MM.1S (cell line): ENCODE results near the gene TGM3.

Experiments
- DNase-seq: peaks from one replicate; pipeline ENCODE4 v3.0.0-alpha.2; 2015
- H2AFZ ChIP-seq: fragments of 300-600 bp; sonication (generic); 2 replicates; pipeline ENCODE4 v1.6.0; 2016; ENCODE audit warnings: antibody characterized with exemption, low read length
- H3F3A ChIP-seq: fragments of 300-600 bp; sonication (generic); 2 replicates; pipeline ENCODE4 v1.6.1; 2016; ENCODE audit warnings: mild to moderate bottlenecking, antibody characterized with exemption, low read length, moderate library complexity, mixed read lengths; ENCODE audit not compliant: insufficient read depth
- H3K27ac ChIP-seq: fragments of 300-600 bp; sonication (generic); 2 replicates; pipeline ENCODE4 v1.5.1; 2016; ENCODE audit warnings: mild to moderate bottlenecking, low read length
- H3K27me3 ChIP-seq: fragments of 300-600 bp; sonication (generic); replicated peaks from 2 replicates; pipeline ENCODE4 v1.6.0; 2016; ENCODE audit warnings: low read length; ENCODE audit not compliant: insufficient read depth
- H3K36me3 ChIP-seq: fragments of 300-600 bp; sonication (generic); replicated peaks from 2 replicates; pipeline ENCODE4 v1.6.1; 2016; ENCODE audit warnings: mild to moderate bottlenecking, low read length, mixed read lengths; ENCODE audit not compliant: insufficient read depth
- H3K4me1 ChIP-seq: fragments of 300-600 bp; sonication (generic); 2 replicates; pipeline ENCODE4 v1.6.1; 2016; ENCODE audit warnings: low read length, mixed read lengths
- H3K4me2 ChIP-seq: fragments of 300-600 bp; sonication (generic); 2 replicates; pipeline ENCODE4 v1.6.0; 2016; ENCODE audit warnings: low read depth, low read length
- H3K4me3 ChIP-seq: fragments of 300-600 bp; sonication (generic); 2 replicates; pipeline ENCODE4 v1.5.1; 2016; ENCODE audit warnings: low read length, mixed read lengths
- H3K79me2 ChIP-seq: fragments of 300-600 bp; sonication (generic); 2 replicates; pipeline ENCODE4 v1.6.1; 2016; ENCODE audit warnings: mixed run types, low read length, mixed read lengths
- H3K9ac ChIP-seq: fragments of 300-600 bp; sonication (generic); 2 replicates; pipeline ENCODE4 v1.6.1; 2016; ENCODE audit warnings: low read length, mixed read lengths
- H3K9me2 ChIP-seq: fragments of 300-600 bp; sonication (generic); replicated peaks from 2 replicates; pipeline ENCODE4 v1.6.1; 2016; ENCODE audit warnings: mild to moderate bottlenecking, low read length, mixed read lengths; ENCODE audit not compliant: insufficient read depth
- H3K9me3 ChIP-seq: fragments of 300-600 bp; sonication (generic); replicated peaks from 2 replicates; pipeline ENCODE4 v1.6.1; 2016; ENCODE audit warnings: mild to moderate bottlenecking, low read length, mixed read lengths; ENCODE audit not compliant: insufficient read depth
- H4K20me1 ChIP-seq: fragments of 300-600 bp; sonication (generic); 2 replicates; pipeline ENCODE4 v1.6.1; 2016; ENCODE audit warnings: mild to moderate bottlenecking, low read length, moderate library complexity, mixed read lengths; ENCODE audit not compliant: insufficient read depth
- EZH2 ChIP-seq: fragments of 300-600 bp; sonication (generic); optimal IDR thresholded peaks from 2 replicates; pipeline ENCODE3; 2017; ENCODE audit warnings: low read depth, mild to moderate bottlenecking, antibody characterized with exemption, low read length, mixed read lengths
- EZH2phosphoT487 ChIP-seq: fragments of 300-600 bp; sonication (generic); IDR thresholded peaks from 2 replicates; pipeline ENCODE4 v1.6.1; 2018; ENCODE audit warnings: antibody characterized with exemption, low read length
- TF ChIP-seq, protein P1 (sequence below): fragments of 300-600 bp; sonication (generic); IDR thresholded peaks from 2 replicates; pipeline ENCODE4 v1.5.1; 2016; ENCODE audit warnings: antibody characterized with exemption, low read length, mixed read lengths

TGM3 gene

DNA sequence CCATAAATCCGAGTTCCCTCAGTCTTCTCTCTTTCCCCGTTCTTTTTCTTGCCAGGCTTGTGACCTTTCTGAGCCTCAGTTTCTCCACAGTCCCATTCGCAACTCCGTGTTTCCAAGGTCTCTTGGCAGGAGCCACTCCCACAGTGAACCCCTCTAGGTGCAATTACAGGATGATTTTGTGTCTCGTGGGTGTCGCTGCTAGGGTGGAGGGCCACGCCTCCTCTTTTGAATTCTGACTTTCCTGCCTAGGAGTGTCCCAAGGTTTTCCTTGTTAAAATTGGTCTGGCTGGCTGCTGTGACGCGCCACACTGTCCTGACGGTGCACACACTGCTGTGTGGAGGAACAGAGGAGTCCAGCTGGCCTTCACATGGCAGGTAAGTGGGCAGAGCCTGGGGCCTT, 84.8 kb downstream of the TGM3 start, which contains the start of gene TGM6:
Gene TGM6, plus strand, starts transcription at position 301 of the 400 bp plus-strand sequence. Its CDS starts 68 bp downstream, at position 369.
- Histone ChIP-seq H3K9me3 (no peaks in the 10 kb centered on the region), H3K79me2 (no peaks in the 10 kb centered on the region), H3F3A (no peaks in the 10 kb centered on the region), H3K4me1 (peaks cover 16% of the 10 kb centered on the region), H3K27ac (no peak within 1 kb of the TSS), H3K9me2 (no peaks in the 10 kb centered on the region), H3K27me3 (no peaks in the 10 kb centered on the region), H3K9ac (no peak within 1 kb of the TSS), H3K4me3 (no peak within 1 kb of the TSS), H4K20me1 (no peaks in the 10 kb centered on the region), H3K4me2 (peak within 1 kb of the TSS; percentile 49; the same call in 1 of the 2 replicates), H3K36me3 (no peaks in the 10 kb centered on the region), H2AFZ (peak within 1 kb of the TSS; percentile 9; the same call in 1 of the 2 replicates)
- DNase-seq, result no peak
- no peak for TF ChIP-seq EZH2phosphoT487
- TF ChIP-seq, protein P1, sequence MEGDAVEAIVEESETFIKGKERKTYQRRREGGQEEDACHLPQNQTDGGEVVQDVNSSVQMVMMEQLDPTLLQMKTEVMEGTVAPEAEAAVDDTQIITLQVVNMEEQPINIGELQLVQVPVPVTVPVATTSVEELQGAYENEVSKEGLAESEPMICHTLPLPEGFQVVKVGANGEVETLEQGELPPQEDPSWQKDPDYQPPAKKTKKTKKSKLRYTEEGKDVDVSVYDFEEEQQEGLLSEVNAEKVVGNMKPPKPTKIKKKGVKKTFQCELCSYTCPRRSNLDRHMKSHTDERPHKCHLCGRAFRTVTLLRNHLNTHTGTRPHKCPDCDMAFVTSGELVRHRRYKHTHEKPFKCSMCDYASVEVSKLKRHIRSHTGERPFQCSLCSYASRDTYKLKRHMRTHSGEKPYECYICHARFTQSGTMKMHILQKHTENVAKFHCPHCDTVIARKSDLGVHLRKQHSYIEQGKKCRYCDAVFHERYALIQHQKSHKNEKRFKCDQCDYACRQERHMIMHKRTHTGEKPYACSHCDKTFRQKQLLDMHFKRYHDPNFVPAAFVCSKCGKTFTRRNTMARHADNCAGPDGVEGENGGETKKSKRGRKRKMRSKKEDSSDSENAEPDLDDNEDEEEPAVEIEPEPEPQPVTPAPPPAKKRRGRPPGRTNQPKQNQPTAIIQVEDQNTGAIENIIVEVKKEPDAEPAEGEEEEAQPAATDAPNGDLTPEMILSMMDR, result no peak
- no peak for TF ChIP-seq EZH2

DNA sequence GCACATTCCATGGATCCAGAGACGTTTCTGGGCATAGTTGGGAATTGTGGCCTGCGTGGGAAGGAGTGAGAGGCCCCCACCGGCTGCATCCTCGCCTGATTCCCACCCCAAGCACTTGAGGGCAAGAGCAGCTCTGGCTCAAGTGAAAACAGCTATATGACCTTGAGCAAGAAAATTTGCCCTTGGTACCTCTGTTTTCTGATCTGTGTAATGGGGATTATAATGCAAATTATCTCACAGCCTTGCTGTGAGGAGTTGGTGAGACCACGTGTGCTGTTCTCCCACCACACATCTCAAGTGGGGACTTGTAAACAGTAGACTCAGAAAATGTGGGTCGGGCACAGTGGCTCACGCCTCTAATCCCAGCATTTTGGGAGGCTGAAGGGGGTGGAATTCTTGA, 85.5 kb downstream of the TGM3 start:
- Histone ChIP-seq H3F3A (no peaks in the 10 kb centered on the region), H3K36me3 (no peaks in the 10 kb centered on the region), H4K20me1 (no peaks in the 10 kb centered on the region), H3K4me1 (peaks cover 16% of the 10 kb centered on the region), H3K9ac (no peak overlapping the region), H3K4me2 (no peak overlapping the region), H3K4me3 (no peak overlapping the region), H3K79me2 (no peaks in the 10 kb centered on the region), H3K27ac (no peak overlapping the region), H2AFZ (no peak overlapping the region), H3K9me3 (no peaks in the 10 kb centered on the region), H3K27me3 (no peaks in the 10 kb centered on the region), H3K9me2 (no peaks in the 10 kb centered on the region)
- DNase-seq, result no peak
- no peak for TF ChIP-seq EZH2phosphoT487
- TF ChIP-seq, protein P1, result no peak
- no peak for TF ChIP-seq EZH2

DNA sequence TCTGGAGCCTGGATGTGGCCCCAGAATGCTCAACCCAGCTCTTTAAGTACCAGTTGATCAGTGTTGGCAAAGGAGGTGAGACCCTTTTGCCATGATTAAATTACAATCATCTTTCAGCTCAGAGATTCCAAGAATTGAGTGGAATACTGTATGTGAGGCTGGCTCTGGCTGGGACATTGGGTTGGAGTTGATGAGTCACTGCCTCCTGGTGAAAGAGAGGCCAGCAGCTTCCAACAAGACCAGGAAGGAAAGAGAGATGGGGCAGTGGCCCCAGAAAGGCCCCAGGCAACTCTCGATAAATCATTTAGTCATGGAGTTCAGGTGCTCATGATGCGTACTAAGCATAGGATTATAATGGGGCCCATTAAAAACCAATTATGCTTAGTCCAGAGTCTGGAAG, 87.0 kb downstream of the TGM3 start:
- Histone ChIP-seq H3K79me2 (no peaks in the 10 kb centered on the region), H3F3A (0 out of 2 replicates have a peak, but pooled peaks cover 3% of the 10 kb centered on the region), H3K4me2 (no peak overlapping the region), H2AFZ (no peak overlapping the region), H3K9me2 (no peaks in the 10 kb centered on the region), H3K4me1 (peaks cover 22% of the 10 kb centered on the region), H3K9me3 (no peaks in the 10 kb centered on the region), H3K27ac (no peak overlapping the region), H4K20me1 (no peaks in the 10 kb centered on the region), H3K36me3 (no peaks in the 10 kb centered on the region), H3K4me3 (no peak overlapping the region), H3K27me3 (no peaks in the 10 kb centered on the region), H3K9ac (no peak overlapping the region)
- no peak for DNase-seq
- TF ChIP-seq, protein P1, result no peak
- TF ChIP-seq EZH2phosphoT487, result no peak
